Stimulated activated CD8-positive, alpha-beta memory T cell treated with anti-CD3 and anti-CD28 coated beads, Interleukin-2, amount 100 ng/mL, for 1 hour (primary cell): ENCODE data around the gene SLC35B2.

Source experiments
- DNase-seq, 2 donors: peaks; one replicate each; pipeline ENCODE4 v3.0.0-alpha.2; 2020; ENCODE audit warnings: low read depth in 2 of 2

SLC35B2 gene

GRCh38 chr6:44285552-44286284 is 28.4 kb upstream of the SLC35B2 start:
- no peak for DNase-seq

DNA sequence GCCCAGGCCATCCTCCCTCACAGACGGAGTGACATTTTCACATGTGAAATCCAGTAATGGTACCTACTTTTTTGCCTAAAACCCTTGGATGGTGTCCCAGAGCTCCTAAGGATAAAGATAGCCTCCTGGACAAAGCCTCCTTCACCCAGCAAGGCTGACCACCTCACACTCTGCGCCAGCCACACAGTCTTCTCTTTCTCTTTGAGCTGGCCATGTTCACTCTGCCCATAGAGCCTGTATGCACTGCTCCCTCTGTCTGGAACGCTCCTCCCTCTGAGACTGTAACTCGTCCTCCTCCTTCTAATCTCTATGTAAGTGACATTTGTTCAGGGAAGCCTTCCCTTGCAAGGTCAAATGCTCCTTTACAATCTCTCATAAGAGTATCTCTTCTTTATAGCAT is 27.5 kb upstream of the SLC35B2 start:
- no peak for DNase-seq

DNA sequence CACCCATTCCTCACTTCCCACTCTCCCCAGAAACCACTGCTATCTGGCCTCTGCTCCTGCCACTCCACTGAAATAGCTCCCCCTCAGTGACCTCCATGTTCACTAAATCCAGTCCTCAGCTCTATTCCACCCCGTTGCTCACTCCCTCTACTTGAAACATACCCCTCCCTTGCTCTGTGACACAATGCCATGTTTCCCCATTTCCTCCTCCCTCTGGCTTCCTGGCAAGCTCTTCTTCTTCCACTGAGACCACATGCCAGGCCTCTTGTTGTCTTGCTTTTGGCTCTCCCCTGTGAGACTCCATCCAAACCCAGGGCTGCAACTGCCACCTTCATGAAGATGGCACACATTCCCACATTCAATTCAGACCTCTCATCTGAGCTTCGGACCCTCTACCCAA is 26.8 kb upstream of the SLC35B2 start:
- no peak for DNase-seq

GRCh38 chr6:44278774-44279697 is 21.7 kb upstream of the SLC35B2 start:
- DNase-seq, result no peak

GRCh38 chr6:44278315-44278714 is 21.0 kb upstream of the SLC35B2 start:
- DNase-seq, result no peak

- no peak for DNase-seq
These were observed 20.4 kb upstream of the SLC35B2 start for GRCh38 chr6:44277763-44278162.

- DNase-seq, result no peak
These were observed 19.6 kb upstream of the SLC35B2 start for GRCh38 chr6:44276667-44277640.

DNA sequence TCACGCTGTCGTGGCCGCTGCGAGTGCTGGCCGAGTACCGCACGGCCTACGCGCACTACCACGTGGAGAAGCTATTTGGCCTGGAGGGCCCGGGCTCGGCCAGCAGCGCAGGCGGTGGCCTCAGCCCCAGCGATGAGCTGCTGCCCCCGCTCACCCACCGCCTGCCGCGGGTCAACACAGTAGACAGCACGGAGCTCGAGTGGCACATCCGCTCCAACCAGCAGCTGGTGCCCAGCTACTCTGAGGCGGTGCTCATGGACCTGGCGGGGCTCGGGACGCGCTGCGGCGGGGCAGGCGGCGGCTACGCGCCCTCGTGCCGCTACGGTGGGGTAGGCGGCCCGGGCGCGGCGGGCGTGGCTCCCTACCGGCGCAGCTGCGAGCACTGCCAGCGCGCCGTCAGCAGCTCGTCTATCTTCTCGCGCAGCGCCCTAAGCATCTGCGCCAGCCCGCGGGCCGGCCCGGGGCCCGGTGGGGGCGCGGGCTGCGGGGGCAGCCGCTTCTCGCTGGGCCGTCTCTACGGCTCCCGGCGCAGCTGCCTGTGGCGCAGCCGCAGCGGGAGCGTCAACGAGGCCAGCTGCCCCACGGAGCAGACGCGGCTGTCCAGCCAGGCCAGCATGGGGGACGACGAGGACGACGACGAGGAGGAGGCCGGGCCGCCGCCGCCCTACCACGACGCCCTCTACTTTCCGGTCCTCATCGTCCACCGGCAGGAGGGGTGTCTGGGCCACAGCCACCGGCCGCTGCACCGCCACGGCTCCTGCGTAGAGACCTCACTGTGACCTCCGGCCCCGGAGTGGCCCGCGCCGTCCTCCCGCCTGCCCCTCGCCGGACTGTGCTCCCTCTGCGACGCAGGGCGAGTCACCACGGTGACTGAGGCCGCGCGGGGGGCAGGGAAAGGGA is 18.7 kb upstream of the SLC35B2 start:
- no peak for DNase-seq

- no peak for DNase-seq
These were observed 18.0 kb upstream of the SLC35B2 start for GRCh38 chr6:44275271-44275748.

GRCh38 chr6:44273617-44274016 is 16.3 kb upstream of the SLC35B2 start:
- no peak for DNase-seq

GRCh38 chr6:44272999-44273566 is 15.8 kb upstream of the SLC35B2 start:
- no peak for DNase-seq

- no peak for DNase-seq
These were observed 15.2 kb upstream of the SLC35B2 start for GRCh38 chr6:44272529-44272928.

GRCh38 chr6:44271914-44272313 is 14.6 kb upstream of the SLC35B2 start:
- no peak for DNase-seq

DNA sequence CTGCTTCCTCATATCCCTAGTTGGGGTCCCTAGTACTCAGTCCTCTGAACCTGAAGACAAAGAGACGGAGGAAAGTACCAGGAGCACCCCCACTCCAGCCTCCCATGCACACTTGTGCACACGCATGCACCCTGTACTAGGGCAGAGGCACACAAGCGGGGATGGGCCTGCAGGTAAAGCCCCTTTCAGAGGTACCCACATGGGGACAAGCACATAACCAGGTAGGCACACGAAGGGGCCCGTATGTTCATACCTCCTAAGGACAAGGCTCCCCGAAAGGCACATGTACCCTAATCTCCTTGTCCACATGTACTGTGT is 14.0 kb upstream of the SLC35B2 start:
- no peak for DNase-seq

DNA sequence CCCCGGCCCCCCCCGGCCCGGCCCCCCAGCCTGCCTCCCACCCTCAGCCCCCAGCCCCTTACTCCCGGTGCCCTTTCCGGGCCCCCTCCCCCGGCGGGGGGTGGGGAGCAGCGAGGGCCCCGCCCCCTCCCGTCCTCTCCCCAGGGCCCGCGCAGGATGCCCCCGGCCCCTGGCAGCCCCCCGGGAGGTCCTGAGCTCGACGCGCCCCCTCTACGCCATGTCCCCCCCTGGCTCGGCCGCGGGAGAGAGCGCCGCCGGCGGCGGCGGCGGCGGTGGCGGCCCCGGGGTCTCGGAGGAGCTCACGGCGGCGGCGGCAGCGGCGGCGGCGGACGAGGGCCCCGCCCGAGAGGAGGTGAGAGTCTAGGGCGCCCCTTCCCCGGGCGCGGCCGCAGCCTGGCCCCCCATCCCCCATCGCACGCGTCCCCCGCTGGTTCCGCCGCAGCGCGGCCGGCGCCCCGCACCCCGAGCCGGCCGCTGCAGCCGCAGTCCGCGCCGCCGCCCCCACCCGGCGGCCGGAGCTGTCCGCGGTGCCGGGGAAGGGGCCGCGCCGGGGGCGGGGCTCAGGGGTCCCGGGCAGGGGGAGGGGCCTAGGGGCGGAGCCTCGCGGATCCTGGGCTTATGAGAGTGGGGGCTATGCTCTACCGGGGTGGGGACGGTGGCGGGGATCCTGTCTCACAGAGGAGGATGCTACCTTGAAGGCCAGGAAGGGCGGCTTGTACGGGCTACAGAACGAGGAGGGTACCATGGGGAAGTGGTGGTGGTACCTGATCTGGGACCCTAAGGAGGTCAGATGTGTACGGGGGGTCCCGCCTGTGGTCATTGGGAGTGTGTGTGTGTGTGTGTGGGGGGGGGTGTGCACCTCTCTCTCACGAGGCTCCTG is 13.4 kb upstream of the SLC35B2 start:
- no peak for DNase-seq

DNA sequence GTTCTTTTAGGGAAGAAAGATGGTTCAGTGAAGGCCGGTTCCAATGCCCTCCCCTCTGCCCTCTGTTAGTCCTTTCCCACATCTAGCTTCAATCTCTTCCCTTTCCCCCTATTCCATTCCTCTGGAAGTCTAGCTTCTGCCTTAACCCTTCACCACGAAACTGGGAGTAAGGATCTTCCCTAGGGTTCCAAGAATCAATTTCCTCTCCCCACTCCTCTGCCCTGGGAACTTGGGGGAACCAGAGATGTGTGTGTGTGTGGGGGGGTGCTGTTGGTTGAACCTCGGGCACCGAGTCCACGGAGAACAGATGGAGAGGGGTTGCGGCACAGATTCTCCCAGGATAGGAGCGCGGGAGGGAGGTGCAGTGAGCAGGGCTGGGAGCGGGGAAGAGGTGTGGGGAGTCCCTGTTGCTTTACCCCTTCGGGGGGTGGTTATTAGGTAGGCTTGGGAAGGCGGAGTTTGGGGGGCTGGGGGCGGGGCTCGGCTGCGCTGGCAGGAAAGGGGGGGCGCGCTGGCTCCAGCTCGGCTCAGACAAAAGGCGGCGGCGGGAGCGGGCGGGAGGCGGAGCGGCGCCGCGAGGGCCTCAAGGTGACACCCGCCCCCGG is 12.7 kb upstream of the SLC35B2 start, which contains the start of gene TMEM151B:
Gene TMEM151B, plus strand, starts transcription at position 530 of the 605 bp plus-strand sequence. CDS start 293 bp downstream, outside the sequence.
- no peak for DNase-seq

DNA sequence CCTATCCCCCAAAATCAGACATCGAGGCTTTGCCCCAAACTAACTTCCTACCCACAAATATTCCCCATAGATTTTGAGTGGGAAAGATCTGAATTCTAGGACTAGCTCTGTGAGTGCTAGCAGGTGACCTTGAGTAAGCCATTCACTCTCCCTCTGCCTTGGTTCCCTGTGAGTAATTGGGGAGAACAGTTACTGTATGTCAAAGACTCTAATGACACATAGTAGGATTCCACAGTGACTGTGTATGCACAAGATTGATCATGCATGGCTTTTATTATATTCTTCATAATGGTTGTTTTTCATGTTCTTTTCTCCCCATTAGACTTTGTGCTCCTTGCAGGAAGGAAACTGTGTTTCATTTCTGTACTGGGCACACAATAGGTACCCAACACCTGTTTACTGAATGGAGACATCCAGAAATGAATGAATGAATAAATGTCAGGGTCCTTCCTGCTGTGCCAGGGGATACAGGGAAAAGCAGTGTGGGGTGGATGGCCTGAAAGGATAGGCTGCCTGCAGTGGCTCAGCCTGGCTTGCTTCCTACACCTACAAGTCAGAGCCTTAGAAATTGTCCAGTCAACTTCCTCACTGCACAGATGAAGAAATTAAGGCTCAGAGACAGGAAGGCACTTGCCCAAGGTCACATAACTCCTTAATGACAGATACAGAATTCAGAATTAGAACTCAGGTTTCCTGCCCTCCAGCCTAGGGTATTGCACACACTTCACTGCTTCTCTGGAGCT is 12.0 kb upstream of the SLC35B2 start:
- DNase-seq, result no peak

DNA sequence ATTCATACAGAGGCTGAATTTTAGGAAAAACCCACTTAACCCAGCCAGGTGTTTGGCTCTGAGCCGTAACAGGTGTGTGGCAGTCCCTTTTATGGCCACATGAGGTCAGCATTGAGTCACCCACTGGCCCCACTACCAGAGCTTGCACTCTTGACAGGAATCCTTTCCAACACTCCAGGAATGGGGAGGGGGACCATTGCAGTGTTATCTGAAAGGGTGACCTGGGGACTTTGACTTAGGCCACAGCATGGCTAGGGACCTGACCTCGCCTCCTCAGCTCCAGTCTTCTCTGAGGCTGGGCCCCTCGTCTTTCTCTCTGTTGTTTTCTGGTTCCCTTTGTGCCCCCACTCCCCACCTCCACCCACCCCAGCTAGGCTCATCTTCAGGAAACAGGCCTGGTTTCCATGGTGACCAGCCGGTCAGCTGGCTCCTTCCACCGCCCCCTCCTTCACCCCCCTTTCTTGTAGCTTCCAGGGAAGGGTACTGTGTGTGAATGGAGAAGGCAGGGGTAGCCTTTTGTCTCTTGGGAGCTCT is 10.8 kb upstream of the SLC35B2 start:
- DNase-seq, result no peak
